SK-N-SH (cell line): ENCODE data around the gene POFUT2. TPM values are rescaled to one million over a fixed set of nuclear protein-coding genes. Genes with fewer than 3 reads are reported as not detected.
A peak's percentile ranks its signal among the peaks of the same experiment; 100 is the strongest.

ENCODE experiments used
- CTCF ChIA-PET: fragments of 300-600, 350-600 bp; formaldehyde crosslinking; extraction: SDS; loops from one replicate; lab custom pipeline; 2021; lab: Yijun Ruan, JAX
- POLR2A ChIA-PET: fragments of 350-600 bp; sonication (Branson Sonifier 250); formaldehyde crosslinking; extraction: SDS; loops from one replicate; lab custom pipeline; 2020; ENCODE audit warnings: antibody characterized with exemption, inconsistent platforms; lab: Yijun Ruan, JAX
- DNase-seq: peaks from one replicate; pipeline ENCODE4 v3.0.0; 2012
- H2AFZ ChIP-seq: fragments of 200-600 bp; sonication (generic); 2 replicates; pipeline ENCODE4 v1.8.1; 2016; ENCODE audit warnings: antibody characterized with exemption, mild to moderate bottlenecking, low read depth
- H3F3A ChIP-seq: fragments of 200-600 bp; sonication (generic); replicated peaks from 2 replicates; pipeline ENCODE3; 2016; ENCODE audit warnings: antibody characterized with exemption, mild to moderate bottlenecking; ENCODE audit not compliant: insufficient read depth
- H3K27ac ChIP-seq, 2 experiments: fragments of 200-500 bp in 1 of 2; fragments of 200-600 bp in 1 of 2; sonication (Bioruptor generic) in 1 of 2; sonication (generic), shearing (Covaris generic) in 1 of 2; 2 replicates each; pipeline versions ENCODE4 v1.5.1 to v1.6.1; 2014 to 2016; ENCODE audit warnings: low read depth in 2 of 2, inconsistent platforms in 1 of 2, low read length in 1 of 2, mild to moderate bottlenecking in 1 of 2, mixed read lengths in 1 of 2
- H3K27me3 ChIP-seq: fragments of 200-600 bp; sonication (generic), shearing (Covaris generic); 2 replicates; pipeline ENCODE4 v1.6.1; 2016; ENCODE audit warnings: mixed run types; ENCODE audit not compliant: insufficient read depth
- H3K36me3 ChIP-seq, 2 experiments: fragments of 200-500 bp in 1 of 2; fragments of 200-600 bp in 1 of 2; sonication (Bioruptor generic) in 1 of 2; sonication (generic) in 1 of 2; replicated peaks in 1 of 2; 2 replicates each; pipeline versions ENCODE3 to v1.5.1; 2014 to 2016; ENCODE audit warnings: low read length in 1 of 2, mild to moderate bottlenecking in 1 of 2; ENCODE audit not compliant: insufficient read depth in 2 of 2, control insufficient read depth in 1 of 2
- H3K4me1 ChIP-seq, 2 experiments: fragments of 200-500 bp in 1 of 2; fragments of 200-600 bp in 1 of 2; sonication (Bioruptor generic) in 1 of 2; sonication (generic), shearing (Covaris generic) in 1 of 2; 2 replicates each; pipeline versions ENCODE4 v1.5.1 to v1.6.1; 2014 to 2016; ENCODE audit warnings: low read depth in 1 of 2, low read length in 1 of 2, mixed run types in 1 of 2; ENCODE audit not compliant: insufficient read depth in 2 of 2, control insufficient read depth in 1 of 2
- H3K4me2 ChIP-seq: fragments of 200-600 bp; sonication (generic), shearing (Covaris generic); 2 replicates; pipeline ENCODE4 v1.6.1; 2017; ENCODE audit warnings: mixed run types
- H3K4me3 ChIP-seq, 2 experiments: fragments of 200-500 bp in 1 of 2; fragments of 200-600 bp in 1 of 2; sonication (Bioruptor generic) in 1 of 2; sonication (generic), shearing (Covaris generic) in 1 of 2; 2 replicates each; pipeline versions ENCODE4 v1.5.1 to v1.8.1; 2014 to 2016; ENCODE audit warnings: low read depth in 2 of 2, inconsistent platforms in 1 of 2, low read length in 1 of 2, mild to moderate bottlenecking in 1 of 2, mixed read lengths in 1 of 2, moderate library complexity in 1 of 2
- H3K79me2 ChIP-seq: fragments of 200-600 bp; sonication (generic); 2 replicates; pipeline ENCODE4 v1.8.1; 2017; ENCODE audit warnings: mild to moderate bottlenecking; ENCODE audit not compliant: insufficient read depth
- H3K9ac ChIP-seq: fragments of 200-600 bp; sonication (generic); 2 replicates; pipeline ENCODE4 v1.6.1; 2017; ENCODE audit warnings: mixed run types
- H3K9me2 ChIP-seq: fragments of 200-600 bp; sonication (generic); 2 replicates; pipeline ENCODE4 v1.6.1; 2017; ENCODE audit warnings: mixed run types
- H3K9me3 ChIP-seq: fragments of 200-600 bp; sonication (generic); 2 replicates; pipeline ENCODE4 v1.6.1; 2017; ENCODE audit warnings: mixed run types, mild to moderate bottlenecking, moderate library complexity
- H4K20me1 ChIP-seq: fragments of 200-600 bp; sonication (generic); 2 replicates; pipeline ENCODE4 v1.6.1; 2017; ENCODE audit warnings: mild to moderate bottlenecking, mixed run types; ENCODE audit not compliant: insufficient read depth
- ELF1 ChIP-seq: IDR thresholded peaks from 2 replicates; pipeline ENCODE4 v1.4.0; 2012
- EP300 ChIP-seq, 2 experiments: IDR thresholded peaks; 2 replicates each; pipeline versions ENCODE4 v1.4.0 to v1.6.1; 2012; ENCODE audit warnings: borderline replicate concordance in 1 of 2, low read depth in 1 of 2, low read length in 1 of 2
- EZH2phosphoT487 ChIP-seq: fragments of 200-600 bp; sonication (generic); IDR thresholded peaks from 2 replicates; pipeline ENCODE4 v1.6.1; 2017; ENCODE audit warnings: low read depth, mixed run types, mild to moderate bottlenecking, antibody characterized with exemption, moderate library complexity, borderline replicate concordance
- FOSL2 ChIP-seq: IDR thresholded peaks from 2 replicates; pipeline ENCODE4 v1.4.0; 2012; ENCODE audit warnings: low read depth, mild to moderate bottlenecking, moderate library complexity, borderline replicate concordance
- FOXJ3 ChIP-seq: sonication (generic); formaldehyde crosslinking; IDR thresholded peaks from 2 replicates; pipeline ENCODE4 v1.5.1; 2020; ENCODE audit warnings: mild to moderate bottlenecking, missing genetic modification reagents
- GABPA ChIP-seq: IDR thresholded peaks from 2 replicates; pipeline ENCODE4 v1.4.0; 2012; ENCODE audit warnings: low read depth, mild to moderate bottlenecking
- MAX ChIP-seq: IDR thresholded peaks from 2 replicates; pipeline ENCODE4 v1.4.0; 2012; ENCODE audit warnings: low read depth
- MEF2A ChIP-seq: IDR thresholded peaks from 2 replicates; pipeline ENCODE4 v1.4.0; 2012; ENCODE audit warnings: low read depth, borderline replicate concordance
- NFIC ChIP-seq: IDR thresholded peaks from 2 replicates; pipeline ENCODE4 v1.4.0; 2012; ENCODE audit warnings: borderline replicate concordance
- NRF1 ChIP-seq: IDR thresholded peaks from 2 replicates; pipeline ENCODE4 v1.6.1; 2012; ENCODE audit warnings: low read depth, mild to moderate bottlenecking, low read length
- RAD21 ChIP-seq: IDR thresholded peaks from 2 replicates; pipeline ENCODE4 v1.6.1; 2012; ENCODE audit warnings: mild to moderate bottlenecking, low read length
- RCOR1 ChIP-seq: fragments of 150-350 bp; IDR thresholded peaks from 2 replicates; pipeline ENCODE4 v1.6.1; 2017; ENCODE audit warnings: antibody characterized with exemption, low read length
- RXRA ChIP-seq: IDR thresholded peaks from 2 replicates; pipeline ENCODE4 v1.4.0; 2012; ENCODE audit warnings: low read depth, mild to moderate bottlenecking, borderline replicate concordance
- SMC3 ChIP-seq: IDR thresholded peaks from 2 replicates; pipeline ENCODE4 v1.6.1; 2012; ENCODE audit warnings: low read depth, low read length, improper control_type of control experiment
- TCF12 ChIP-seq: IDR thresholded peaks from 2 replicates; pipeline ENCODE4 v1.4.0; 2012
- ZBTB33 ChIP-seq: IDR thresholded peaks from 2 replicates; pipeline ENCODE4 v1.4.0; 2012; ENCODE audit warnings: low read depth, borderline replicate concordance
- WGBS: methylation state at CpG from one replicate; pipeline ENCODE4 v1.1.6; 2017; ENCODE audit warnings: low lambda C conversion rate; 5-methylcytosine and 5-hydroxymethylcytosine counted together
- polyA plus RNA-seq, 3 experiments: library from polyadenylated mRNA; depleted of rRNA; stranded (reverse); fragments of >200 nt; gene quantifications; 2 replicates each; pipeline ENCODE4 v1.2.3, GENCODE V29; 2012
- TF ChIP-seq, protein P1 (sequence below): IDR thresholded peaks from 2 replicates; pipeline ENCODE4 v1.6.1; 2012; ENCODE audit warnings: mild to moderate bottlenecking, low read depth, low read length, moderate library complexity
- TF ChIP-seq, protein P2 (sequence below): IDR thresholded peaks from 2 replicates; pipeline ENCODE4 v1.4.0; 2012; ENCODE audit warnings: low read depth, borderline replicate concordance

Gene POFUT2
- polyA plus RNA-seq, 1 of the 3 experiments (the other 2 are of a cell fraction), result 53.3 TPM

GRCh38 chr21:45322231-45322959 lies 34.7 kb upstream of the POFUT2 start:
- Histone ChIP-seq H3K4me1 (peaks cover 25 to 28% of the 10 kb centered on the region in 2 experiments; a peak in 3 of 4 replicates), H3K9me3 (no peaks in the 10 kb centered on the region), H3K4me3 (no peak overlapping the region), H3K27me3 (no peaks in the 10 kb centered on the region), H3K4me2 (no peak overlapping the region), H2AFZ (no peak overlapping the region), H4K20me1 (no peaks in the 10 kb centered on the region), H3F3A (no peaks in the 10 kb centered on the region), H3K79me2 (no peaks in the 10 kb centered on the region), H3K9me2 (no peaks in the 10 kb centered on the region), H3K9ac (no peak overlapping the region), H3K36me3 (no peaks in the 10 kb centered on the region), H3K27ac (peak overlapping the region in 1 of 2 experiments; percentile 9; a peak in 1 of 4 replicates)
- WGBS, result 83% methylated on average over 20 of the region's 24 CpGs
- TF ChIP-seq, protein P1, sequence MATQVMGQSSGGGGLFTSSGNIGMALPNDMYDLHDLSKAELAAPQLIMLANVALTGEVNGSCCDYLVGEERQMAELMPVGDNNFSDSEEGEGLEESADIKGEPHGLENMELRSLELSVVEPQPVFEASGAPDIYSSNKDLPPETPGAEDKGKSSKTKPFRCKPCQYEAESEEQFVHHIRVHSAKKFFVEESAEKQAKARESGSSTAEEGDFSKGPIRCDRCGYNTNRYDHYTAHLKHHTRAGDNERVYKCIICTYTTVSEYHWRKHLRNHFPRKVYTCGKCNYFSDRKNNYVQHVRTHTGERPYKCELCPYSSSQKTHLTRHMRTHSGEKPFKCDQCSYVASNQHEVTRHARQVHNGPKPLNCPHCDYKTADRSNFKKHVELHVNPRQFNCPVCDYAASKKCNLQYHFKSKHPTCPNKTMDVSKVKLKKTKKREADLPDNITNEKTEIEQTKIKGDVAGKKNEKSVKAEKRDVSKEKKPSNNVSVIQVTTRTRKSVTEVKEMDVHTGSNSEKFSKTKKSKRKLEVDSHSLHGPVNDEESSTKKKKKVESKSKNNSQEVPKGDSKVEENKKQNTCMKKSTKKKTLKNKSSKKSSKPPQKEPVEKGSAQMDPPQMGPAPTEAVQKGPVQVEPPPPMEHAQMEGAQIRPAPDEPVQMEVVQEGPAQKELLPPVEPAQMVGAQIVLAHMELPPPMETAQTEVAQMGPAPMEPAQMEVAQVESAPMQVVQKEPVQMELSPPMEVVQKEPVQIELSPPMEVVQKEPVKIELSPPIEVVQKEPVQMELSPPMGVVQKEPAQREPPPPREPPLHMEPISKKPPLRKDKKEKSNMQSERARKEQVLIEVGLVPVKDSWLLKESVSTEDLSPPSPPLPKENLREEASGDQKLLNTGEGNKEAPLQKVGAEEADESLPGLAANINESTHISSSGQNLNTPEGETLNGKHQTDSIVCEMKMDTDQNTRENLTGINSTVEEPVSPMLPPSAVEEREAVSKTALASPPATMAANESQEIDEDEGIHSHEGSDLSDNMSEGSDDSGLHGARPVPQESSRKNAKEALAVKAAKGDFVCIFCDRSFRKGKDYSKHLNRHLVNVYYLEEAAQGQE, result no peak
- TF ChIP-seq FOXJ3 (CRISPR knock-in tag) (no peak), ZBTB33 (no peak), RXRA (no peak), ELF1 (no peak), NFIC (no peak), GABPA (no peak), RCOR1 (no peak), NRF1 (no peak), FOSL2 (no peak), SMC3 (no peak), TCF12 (no peak), MAX (no peak), EP300 (IDR thresholded peaks at IDR 0.05; ENCODE audit: borderline replicate concordance in 1 of 2, low read depth in 1 of 2, low read length in 1 of 2) (no peak), MEF2A (no peak), EZH2phosphoT487 (no peak), RAD21 (no peak)
- TF ChIP-seq, protein P2, sequence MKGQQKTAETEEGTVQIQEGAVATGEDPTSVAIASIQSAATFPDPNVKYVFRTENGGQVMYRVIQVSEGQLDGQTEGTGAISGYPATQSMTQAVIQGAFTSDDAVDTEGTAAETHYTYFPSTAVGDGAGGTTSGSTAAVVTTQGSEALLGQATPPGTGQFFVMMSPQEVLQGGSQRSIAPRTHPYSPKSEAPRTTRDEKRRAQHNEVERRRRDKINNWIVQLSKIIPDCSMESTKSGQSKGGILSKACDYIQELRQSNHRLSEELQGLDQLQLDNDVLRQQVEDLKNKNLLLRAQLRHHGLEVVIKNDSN, result no peak
- ChIA-PET CTCF (interaction anchor here (1.2 to 3.1 kb wide), 2 partner anchors 13 to 117 kb away, joined by 4 to 15 read pairs; no protein-coding TSS in a partner anchor), POLR2A (no interaction called here)
- DNase-seq, result no peak
